Measurements from ENCODE around the gene TMEM213. TPM values are rescaled to one million over a fixed set of nuclear protein-coding genes. Genes with fewer than 3 reads are reported as not detected.

Gene TMEM213
- polyA plus RNA-seq, 1 donor (not counting 4 experiments of a cell fraction or from before 2014, with no cell fraction given) = not detected

DNA sequence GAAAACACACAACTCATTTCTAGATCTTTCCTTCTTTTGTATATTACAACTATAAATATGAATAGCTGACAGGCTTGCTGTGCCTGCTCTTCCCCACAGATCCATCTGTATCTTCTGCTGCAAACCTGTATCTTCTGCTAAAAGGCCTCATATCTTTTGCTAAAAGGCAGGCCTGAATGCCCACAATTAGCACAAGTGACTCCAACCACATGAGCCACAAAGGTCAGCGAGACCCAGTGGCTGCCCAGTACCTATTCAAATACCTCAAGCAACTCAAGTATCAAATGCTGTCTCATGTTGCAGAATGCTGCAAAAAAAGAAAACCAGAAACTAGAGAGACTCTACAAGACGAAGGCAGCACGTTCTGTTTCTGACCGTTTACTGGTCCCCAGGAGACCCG is 54.7 kb downstream of the TMEM213 start:
- no peaks in the 10 kb centered on the region for H3K36me3 ChIP-seq (ENCODE audit: control insufficient read depth in 2 of 2, extremely low read depth in 1 of 2, insufficient read depth in 2 of 2, low read length in 2 of 2)
- dilution Hi-C loops (cut with MboI; ENCODE audit: extremely low pct_ligation_motif_present, low sequenced_read_pairs) = no loop called here
- no peaks in the 10 kb centered on the region for H3K27me3 ChIP-seq (ENCODE audit: control insufficient read depth, extremely low read depth, insufficient read depth, low read length)
- DNase-seq (ENCODE audit: low read depth, low spot score) (no peak), FAIRE-seq (no peak)
- H3K9ac ChIP-seq (ENCODE audit: control insufficient read depth, extremely low read depth, insufficient read depth, low read length) = no peak overlapping the region
- H3K4me3 ChIP-seq (ENCODE audit: control insufficient read depth in 2 of 3, extremely low read depth in 1 of 3, insufficient read depth in 2 of 3, low read depth in 1 of 3, low read length in 3 of 3) = no peak overlapping the region
- H2AFZ ChIP-seq (ENCODE audit: control insufficient read depth, low read length) = no peak overlapping the region
- no peak overlapping the region for H3K4me2 ChIP-seq (ENCODE audit: control insufficient read depth, extremely low read depth, insufficient read depth, low read depth, low read length)
- H3K4me1 ChIP-seq (ENCODE audit: control insufficient read depth, extremely low read depth, insufficient read depth, low read length) = no peaks in the 10 kb centered on the region
- H3K27ac ChIP-seq (ENCODE audit: control insufficient read depth, insufficient read depth, low read length) = no peak overlapping the region
- no peak for TF ChIP-seq EZH2 (IDR thresholded peaks at IDR 0.05; ENCODE audit: low read length)
- TF ChIP-seq, protein P1, sequence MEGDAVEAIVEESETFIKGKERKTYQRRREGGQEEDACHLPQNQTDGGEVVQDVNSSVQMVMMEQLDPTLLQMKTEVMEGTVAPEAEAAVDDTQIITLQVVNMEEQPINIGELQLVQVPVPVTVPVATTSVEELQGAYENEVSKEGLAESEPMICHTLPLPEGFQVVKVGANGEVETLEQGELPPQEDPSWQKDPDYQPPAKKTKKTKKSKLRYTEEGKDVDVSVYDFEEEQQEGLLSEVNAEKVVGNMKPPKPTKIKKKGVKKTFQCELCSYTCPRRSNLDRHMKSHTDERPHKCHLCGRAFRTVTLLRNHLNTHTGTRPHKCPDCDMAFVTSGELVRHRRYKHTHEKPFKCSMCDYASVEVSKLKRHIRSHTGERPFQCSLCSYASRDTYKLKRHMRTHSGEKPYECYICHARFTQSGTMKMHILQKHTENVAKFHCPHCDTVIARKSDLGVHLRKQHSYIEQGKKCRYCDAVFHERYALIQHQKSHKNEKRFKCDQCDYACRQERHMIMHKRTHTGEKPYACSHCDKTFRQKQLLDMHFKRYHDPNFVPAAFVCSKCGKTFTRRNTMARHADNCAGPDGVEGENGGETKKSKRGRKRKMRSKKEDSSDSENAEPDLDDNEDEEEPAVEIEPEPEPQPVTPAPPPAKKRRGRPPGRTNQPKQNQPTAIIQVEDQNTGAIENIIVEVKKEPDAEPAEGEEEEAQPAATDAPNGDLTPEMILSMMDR (optimal IDR thresholded peaks at IDR 0.05 in 1 of 3, IDR thresholded peaks at IDR 0.05 in 1 of 3, conservative IDR thresholded peaks at IDR 0.05 in 1 of 3; ENCODE audit: extremely low read depth in 1 of 3, insufficient read depth in 2 of 3, low read length in 3 of 3) = no peak
- no peaks in the 10 kb centered on the region for H3K79me2 ChIP-seq (ENCODE audit: control insufficient read depth, insufficient read depth, low read length)
- no peaks in the 10 kb centered on the region for H3K9me1 ChIP-seq (ENCODE audit: control insufficient read depth, extremely low read depth, insufficient read depth, low read length)
- no peaks in the 10 kb centered on the region for H3K9me3 ChIP-seq (ENCODE audit: control insufficient read depth, low read depth, low read length)
- no peaks in the 10 kb centered on the region for H4K20me1 ChIP-seq (ENCODE audit: control insufficient read depth, extremely low read depth, insufficient read depth, low read length)

DNA sequence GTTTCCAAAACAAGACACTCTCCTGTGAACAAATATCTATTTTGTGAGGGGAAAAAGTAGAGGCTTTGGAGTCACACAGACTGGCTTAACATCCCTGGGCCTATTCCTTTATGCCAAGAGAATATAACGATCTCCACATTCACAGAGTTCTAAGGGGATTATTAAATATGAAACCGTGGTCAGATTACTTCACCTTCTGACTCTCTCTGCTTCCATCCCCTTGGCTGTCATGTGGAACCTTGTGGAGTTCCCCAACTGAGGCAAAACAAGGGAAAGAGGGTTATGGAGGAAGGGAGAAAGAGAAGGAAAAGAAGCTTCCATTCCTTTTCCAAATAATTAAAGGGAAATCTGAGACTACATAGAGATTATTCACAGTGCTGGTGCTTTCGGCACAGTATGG is 55.7 kb downstream of the TMEM213 start:
- no peaks in the 10 kb centered on the region for H4K20me1 ChIP-seq (ENCODE audit: control insufficient read depth, extremely low read depth, insufficient read depth, low read length)
- no peak overlapping the region for H3K4me2 ChIP-seq (ENCODE audit: control insufficient read depth, extremely low read depth, insufficient read depth, low read depth, low read length)
- dilution Hi-C loops (cut with MboI; ENCODE audit: extremely low pct_ligation_motif_present, low sequenced_read_pairs) = no loop called here
- DNase-seq (ENCODE audit: low read depth, low spot score) (no peak), FAIRE-seq (no peak)
- H3K27me3 ChIP-seq (ENCODE audit: control insufficient read depth, extremely low read depth, insufficient read depth, low read length) = no peaks in the 10 kb centered on the region
- TF ChIP-seq, protein P1 (optimal IDR thresholded peaks at IDR 0.05 in 1 of 3, IDR thresholded peaks at IDR 0.05 in 1 of 3, conservative IDR thresholded peaks at IDR 0.05 in 1 of 3; ENCODE audit: extremely low read depth in 1 of 3, insufficient read depth in 2 of 3, low read length in 3 of 3) = no peak
- TF ChIP-seq EZH2 (IDR thresholded peaks at IDR 0.05; ENCODE audit: low read length) = no peak
- H3K4me3 ChIP-seq (ENCODE audit: control insufficient read depth in 2 of 3, extremely low read depth in 1 of 3, insufficient read depth in 2 of 3, low read depth in 1 of 3, low read length in 3 of 3) = no peak overlapping the region
- H3K4me1 ChIP-seq (ENCODE audit: control insufficient read depth, extremely low read depth, insufficient read depth, low read length) = no peaks in the 10 kb centered on the region
- no peak overlapping the region for H3K27ac ChIP-seq (ENCODE audit: control insufficient read depth, insufficient read depth, low read length)
- H3K9me3 ChIP-seq (ENCODE audit: control insufficient read depth, low read depth, low read length) = no peaks in the 10 kb centered on the region
- H2AFZ ChIP-seq (ENCODE audit: control insufficient read depth, low read length) = no peak overlapping the region
- H3K9me1 ChIP-seq (ENCODE audit: control insufficient read depth, extremely low read depth, insufficient read depth, low read length) = no peaks in the 10 kb centered on the region
- H3K9ac ChIP-seq (ENCODE audit: control insufficient read depth, extremely low read depth, insufficient read depth, low read length) = no peak overlapping the region
- no peaks in the 10 kb centered on the region for H3K36me3 ChIP-seq (ENCODE audit: control insufficient read depth in 2 of 2, extremely low read depth in 1 of 2, insufficient read depth in 2 of 2, low read length in 2 of 2)
- no peaks in the 10 kb centered on the region for H3K79me2 ChIP-seq (ENCODE audit: control insufficient read depth, insufficient read depth, low read length)

Measured in keratinocyte (primary cell).